Neural cell (in vitro differentiated cells): ENCODE data around the gene TCF12.

Experiments used
- CTCF ChIP-seq: fragments of 450-650 bp; IDR thresholded peaks from 2 replicates; pipeline ENCODE4 v1.5.1; 2014; ENCODE audit warnings: antibody characterized with exemption, mild to moderate bottlenecking, moderate library complexity; ENCODE audit not compliant: poor library complexity, severe bottlenecking
- EP300 ChIP-seq: fragments of 450-650 bp; conservative IDR thresholded peaks from 2 replicates; pipeline ENCODE4 v1.6.1; 2014; ENCODE audit warnings: antibody characterized with exemption, mild to moderate bottlenecking, moderate library complexity; ENCODE audit not compliant: poor library complexity, severe bottlenecking
- EZH2 ChIP-seq: fragments of 200-600, 300-800 bp; shearing (Covaris generic), sonication (generic); IDR thresholded peaks from 2 replicates; pipeline ENCODE4 v1.6.1; 2014; ENCODE audit warnings: antibody characterized with exemption, low read length, borderline replicate concordance, mild to moderate bottlenecking; ENCODE audit not compliant: insufficient read depth, poor library complexity, severe bottlenecking
- MXI1 ChIP-seq: fragments of 450-650 bp; conservative IDR thresholded peaks from 2 replicates; pipeline ENCODE4 v1.6.1; 2014; ENCODE audit warnings: antibody characterized with exemption, mild to moderate bottlenecking; ENCODE audit not compliant: poor library complexity, severe bottlenecking
- POLR2AphosphoS5 ChIP-seq: IDR thresholded peaks from 2 replicates; pipeline ENCODE4 v1.6.1; 2012
- RAD21 ChIP-seq: fragments of 450-650 bp; conservative IDR thresholded peaks from 2 replicates; pipeline ENCODE4 v1.6.1; 2014; ENCODE audit warnings: antibody characterized with exemption, mild to moderate bottlenecking, moderate library complexity
- REST ChIP-seq: IDR thresholded peaks from 2 replicates; pipeline ENCODE4 v1.6.1; 2012; ENCODE audit warnings: borderline replicate concordance
- SMC3 ChIP-seq: fragments of 450-650 bp; conservative IDR thresholded peaks from 2 replicates; pipeline ENCODE4 v1.6.1; 2014; ENCODE audit warnings: antibody characterized with exemption, mild to moderate bottlenecking, moderate library complexity; ENCODE audit not compliant: poor library complexity
- TAF1 ChIP-seq: IDR thresholded peaks from 2 replicates; pipeline ENCODE4 v1.6.1; 2012; ENCODE audit warnings: low read depth

GRCh38 chr15:56956538-56956937 is 38.1 kb downstream of the TCF12 start:
- TF ChIP-seq REST = no peak
- no peak for TF ChIP-seq CTCF
- TF ChIP-seq POLR2AphosphoS5 = no peak
- TF ChIP-seq EZH2 = no peak
- no peak for TF ChIP-seq RAD21
- TF ChIP-seq TAF1 = no peak
- TF ChIP-seq EP300 = no peak
- no peak for TF ChIP-seq SMC3
- no peak for TF ChIP-seq MXI1
